IMR-90 (cell line): ENCODE results near the gene ATF4. TPM values are rescaled to one million over a fixed set of nuclear protein-coding genes. Genes with fewer than 3 reads are reported as not detected.

ENCODE experiments used
- ATAC-seq: fragments of 200-7000 bp; cut with Tn5 transposase; 2 replicates; pipeline ENCODE4 v1.9.1; 2020; ENCODE audit warnings: low read depth, mild to moderate bottlenecking, moderate library complexity
- BruUV-seq: library from RNA; stranded (reverse); fragments of 400-500 nt; replicated peaks from 2 replicates; lab custom pipeline; 2021; lab: Mats Ljungman, UMichigan
- CTCF ChIA-PET: fragments of 300-600 bp; formaldehyde crosslinking; extraction: SDS; loops from one replicate; lab custom pipeline; 2021; ENCODE audit warnings: antibody characterized with exemption; lab: Yijun Ruan, JAX
- POLR2A ChIA-PET: fragments of 300-600 bp; sonication (Branson Sonifier 250); formaldehyde crosslinking; loops from one replicate; lab custom pipeline; 2022; ENCODE audit warnings: antibody characterized with exemption; ENCODE audit not compliant: unreplicated experiment; lab: Charles Lee
- DNase-seq: peaks from one replicate; pipeline ENCODE4 v3.0.0; 2013
- H2AFZ ChIP-seq: replicated peaks from 2 replicates; pipeline ENCODE3; 2013; ENCODE audit warnings: low read length, mild to moderate bottlenecking; ENCODE audit not compliant: poor library complexity
- H2AK5ac ChIP-seq: 2 replicates; pipeline ENCODE4 v1.6.1; 2013; ENCODE audit warnings: low read depth, low read length, inconsistent platforms
- H2AK9ac ChIP-seq: replicated peaks from 2 replicates; pipeline ENCODE3; 2013; ENCODE audit warnings: mild to moderate bottlenecking, low read depth, low read length, moderate library complexity; ENCODE audit not compliant: poor library complexity
- H2BK120ac ChIP-seq: 2 replicates; pipeline ENCODE4 v1.6.1; 2013; ENCODE audit warnings: low read depth, low read length, inconsistent platforms
- H2BK15ac ChIP-seq: 3 replicates; pipeline ENCODE4 v1.6.1; 2013; ENCODE audit warnings: low read depth, low read length, inconsistent platforms
- H2BK20ac ChIP-seq: 2 replicates; pipeline ENCODE4 v1.6.1; 2013; ENCODE audit warnings: low read depth, mild to moderate bottlenecking, inconsistent platforms, low read length, moderate library complexity
- H2BK5ac ChIP-seq: 2 replicates; pipeline ENCODE4 v1.6.1; 2013; ENCODE audit warnings: mild to moderate bottlenecking, low read depth, low read length, inconsistent platforms; ENCODE audit not compliant: poor library complexity, severe bottlenecking
- H3K14ac ChIP-seq: replicated peaks from 2 replicates; pipeline ENCODE4 v1.6.1; 2013; ENCODE audit warnings: low read depth, low read length, inconsistent platforms
- H3K18ac ChIP-seq: 2 replicates; pipeline ENCODE4 v1.6.1; 2013; ENCODE audit warnings: low read depth, low read length, control low read depth
- H3K23ac ChIP-seq: 2 replicates; pipeline ENCODE4 v1.6.1; 2013; ENCODE audit warnings: low read depth, low read length, inconsistent platforms
- H3K27ac ChIP-seq: 2 replicates; pipeline ENCODE4 v1.5.1; 2013; ENCODE audit warnings: mild to moderate bottlenecking, control low read depth, low read length; ENCODE audit not compliant: insufficient read depth
- H3K27me3 ChIP-seq: 2 replicates; pipeline ENCODE4 v1.6.1; 2013; ENCODE audit warnings: low read length; ENCODE audit not compliant: control insufficient read depth, insufficient read depth
- H3K36me3 ChIP-seq: 2 replicates; pipeline ENCODE4 v1.6.1; 2013; ENCODE audit warnings: low read length, mixed read lengths; ENCODE audit not compliant: control insufficient read depth, insufficient read depth
- H3K4ac ChIP-seq: 2 replicates; pipeline ENCODE4 v1.6.1; 2013; ENCODE audit warnings: low read depth, low read length, inconsistent platforms
- H3K4me1 ChIP-seq: 2 replicates; pipeline ENCODE4 v1.6.1; 2013; ENCODE audit warnings: low read length, mixed read lengths; ENCODE audit not compliant: control insufficient read depth, insufficient read depth
- H3K4me2 ChIP-seq: 2 replicates; pipeline ENCODE4 v1.6.1; 2013; ENCODE audit warnings: low read depth, mild to moderate bottlenecking, control low read depth, low read length, moderate library complexity
- H3K4me3 ChIP-seq: 2 replicates; pipeline ENCODE4 v1.5.1; 2013; ENCODE audit warnings: low read depth, mild to moderate bottlenecking, control low read depth, low read length, moderate library complexity; ENCODE audit not compliant: insufficient read depth
- H3K56ac ChIP-seq: 2 replicates; pipeline ENCODE4 v1.6.1; 2013; ENCODE audit warnings: low read length, inconsistent platforms; ENCODE audit not compliant: insufficient read depth; ENCODE audit errors: extremely low read depth
- H3K79me1 ChIP-seq, 2 experiments: 2 replicates each; pipeline ENCODE4 v1.6.1; 2013; ENCODE audit warnings: low read length in 2 of 2, inconsistent platforms in 1 of 2, low read depth in 1 of 2
- H3K9ac ChIP-seq: 2 replicates; pipeline ENCODE4 v1.6.1; 2013; ENCODE audit warnings: low read depth, low read length, control low read depth
- H3K9me1 ChIP-seq: 2 replicates; pipeline ENCODE4 v1.6.1; 2013; ENCODE audit warnings: low read length, inconsistent platforms; ENCODE audit not compliant: insufficient read depth
- H3K9me3 ChIP-seq: 2 replicates; pipeline ENCODE4 v1.6.1; 2013; ENCODE audit warnings: low read length; ENCODE audit not compliant: control insufficient read depth, insufficient read depth
- H4K20me1 ChIP-seq: 2 replicates; pipeline ENCODE4 v1.6.1; 2013; ENCODE audit warnings: low read length, inconsistent platforms; ENCODE audit not compliant: insufficient read depth
- H4K5ac ChIP-seq: 2 replicates; pipeline ENCODE4 v1.6.1; 2013; ENCODE audit warnings: mild to moderate bottlenecking, low read depth, low read length, control low read depth
- H4K8ac ChIP-seq, 2 experiments: 2 replicates each; pipeline ENCODE4 v1.6.1; 2013; ENCODE audit warnings: low read depth in 2 of 2, low read length in 2 of 2, control low read depth in 1 of 2, inconsistent platforms in 1 of 2
- H4K91ac ChIP-seq: 2 replicates; pipeline ENCODE4 v1.6.1; 2013; ENCODE audit warnings: low read depth, low read length, inconsistent platforms; ENCODE audit not compliant: insufficient read depth
- CEBPB ChIP-seq: IDR thresholded peaks from 2 replicates; pipeline ENCODE4 v1.6.1; 2012; ENCODE audit warnings: low read depth, low read length, improper control_type of control experiment
- CHD1 ChIP-seq: IDR thresholded peaks from 2 replicates; pipeline ENCODE4 v1.6.1; 2012; ENCODE audit warnings: low read depth, low read length, improper control_type of control experiment
- ELK1 ChIP-seq: fragments of 150-350 bp; IDR thresholded peaks from 2 replicates; pipeline ENCODE4 v1.6.1; 2016; ENCODE audit warnings: low read depth, mild to moderate bottlenecking, low read length, moderate library complexity, borderline replicate concordance
- FOS ChIP-seq: fragments of 150-350 bp; IDR thresholded peaks from 2 replicates; pipeline ENCODE4 v1.6.1; 2016; ENCODE audit warnings: low read depth, low read length
- MAFK ChIP-seq: IDR thresholded peaks from 2 replicates; pipeline ENCODE4 v1.6.1; 2012; ENCODE audit warnings: low read depth, low read length, improper control_type of control experiment
- MAZ ChIP-seq: IDR thresholded peaks from 2 replicates; pipeline ENCODE4 v1.6.1; 2012; ENCODE audit warnings: low read depth, mild to moderate bottlenecking, low read length, improper control_type of control experiment, moderate library complexity, borderline replicate concordance
- MXI1 ChIP-seq: IDR thresholded peaks from 2 replicates; pipeline ENCODE4 v1.6.1; 2012; ENCODE audit warnings: low read depth, mild to moderate bottlenecking, low read length, moderate library complexity, borderline replicate concordance
- POLR2A ChIP-seq: IDR thresholded peaks from 2 replicates; pipeline ENCODE4 v1.6.1; 2012; ENCODE audit warnings: mild to moderate bottlenecking, low read depth, low read length
- RAD21 ChIP-seq: IDR thresholded peaks from 2 replicates; pipeline ENCODE4 v1.6.1; 2012; ENCODE audit warnings: low read length, improper control_type of control experiment
- RCOR1 ChIP-seq: IDR thresholded peaks from 2 replicates; pipeline ENCODE4 v1.6.1; 2012; ENCODE audit warnings: mild to moderate bottlenecking, low read length, improper control_type of control experiment; ENCODE audit not compliant: insufficient replicate concordance
- SMC3 ChIP-seq: fragments of 150-350 bp; IDR thresholded peaks from 2 replicates; pipeline ENCODE4 v1.6.1; 2016; ENCODE audit warnings: low read depth, mild to moderate bottlenecking, antibody characterized with exemption, low read length, moderate library complexity
- USF2 ChIP-seq: fragments of 150-350 bp; IDR thresholded peaks from 2 replicates; pipeline ENCODE4 v1.6.1; 2017; ENCODE audit warnings: mild to moderate bottlenecking, antibody characterized with exemption, low read length, low read depth
- WGBS, 2 experiments: methylation state at CpG; one replicate each; pipeline versions ENCODE4 v1.1.5 to v1.1.7; 2013; ENCODE audit warnings: missing lambda C conversion rate in 2 of 2; ENCODE audit not compliant: insufficient read length in 1 of 2; ENCODE audit errors: extremely low coverage in 2 of 2; 5-methylcytosine and 5-hydroxymethylcytosine counted together
- dilution Hi-C: fragments of 300-500 bp; cut with HindIII; formaldehyde crosslinking; loops from one replicate; pipeline ENCODE4 v1.14.3; 2018; ENCODE audit warnings: low sequenced_read_pairs; ENCODE audit not compliant: unreplicated experiment
- in situ Hi-C: fragments of 300-500 bp; cut with MboI; formaldehyde crosslinking; loops from 3 replicates; pipeline ENCODE4 v1.14.3; 2019; ENCODE audit warnings: low sequenced_read_pairs, inconsistent platforms, mixed read lengths
- intact Hi-C: fragments of 100-400 bp; cut with micrococcal nuclease; formaldehyde crosslinking; loops from 2 replicates; pipeline ENCODE4 v1.10.0; 2022
- polyA plus RNA-seq, 3 experiments: library from polyadenylated mRNA; depleted of rRNA; stranded (reverse); fragments of >200 nt; gene quantifications; 2 replicates each; pipeline ENCODE4 v1.2.3, GENCODE V29; 2012; ENCODE audit warnings: low replicate concordance in 1 of 3
- total RNA-seq: library from RNA; depleted of rRNA; stranded (reverse); fragments of >200 nt; gene quantifications from 2 replicates; pipeline ENCODE4 v1.2.3, GENCODE V29; 2012
- TF ChIP-seq, protein P1 (sequence below): conservative IDR thresholded peaks from 2 replicates; pipeline ENCODE4 v1.5.1; 2012; ENCODE audit warnings: mild to moderate bottlenecking, low read depth, low read length, improper control_type of control experiment

Gene ATF4
- total and polyA plus RNA-seq, 2 of the 4 experiments (the other 2 are of a cell fraction): 148 to 662 TPM

- peak overlapping the region in 1 of 2 experiments; percentile 57; a peak in 1 of 4 replicates for H4K8ac ChIP-seq
- no peak overlapping the region for H4K5ac ChIP-seq
- 86% methylated on average over 10 of the region's 17 CpGs; no CpG with 5 or more reads in 1 of the 2 experiments for WGBS, 2 experiments
- no peak overlapping the region for H2BK5ac ChIP-seq
- no peak overlapping the region for H3K23ac ChIP-seq
- peaks cover 5% of the 10 kb centered on the region for H3K4me1 ChIP-seq
- H2BK120ac ChIP-seq: no peak overlapping the region
- H4K91ac ChIP-seq: no peak overlapping the region
- peak overlapping the region; percentile 61 for H2AK9ac ChIP-seq
- ChIA-PET CTCF (no interaction called here), POLR2A (no interaction called here)
- H3K4me3 ChIP-seq: no peak overlapping the region
- peaks cover 11% of the 10 kb centered on the region for H3K9me1 ChIP-seq
- intact Hi-C loops: loop anchor here (10.0 kb wide), 2 partner anchors 55 to 315 kb away; no protein-coding TSS in a partner anchor
- no peak overlapping the region for H3K9ac ChIP-seq
- dilution Hi-C loops: no loop called here
- peaks cover 12% of the 10 kb centered on the region; the same call in 1 of the 2 replicates for H4K20me1 ChIP-seq
- H3K36me3 ChIP-seq: no peaks in the 10 kb centered on the region
- ATAC-seq (no peak), DNase-seq (no peak)
- no peak overlapping the region for H2BK15ac ChIP-seq
- no peak overlapping the region for H3K4ac ChIP-seq
- H2AFZ ChIP-seq: peak overlapping the region; percentile 85
- no peak overlapping the region for H3K18ac ChIP-seq
- no peaks in the 10 kb centered on the region for H3K9me3 ChIP-seq
- H2BK20ac ChIP-seq: no peak overlapping the region
- H3K27me3 ChIP-seq: no peaks in the 10 kb centered on the region; the same call in 1 of the 2 replicates
- H2AK5ac ChIP-seq: no peak overlapping the region; the same call in 1 of the 2 replicates
- in situ Hi-C loops: no loop called here
- H3K4me2 ChIP-seq: no peak overlapping the region
- no peak overlapping the region for H3K27ac ChIP-seq
- no peak overlapping the region for H3K56ac ChIP-seq
- H3K79me1 ChIP-seq: 0 out of 4 replicates have a peak, but pooled peaks cover 0 to 2% of the 10 kb centered on the region in 2 experiments
- no peak overlapping the region for H3K14ac ChIP-seq
- no TSS peak for BruUV-seq
- TF ChIP-seq CHD1: no peak
- TF ChIP-seq ELK1: no peak
- TF ChIP-seq POLR2A: no peak
- no peak for TF ChIP-seq SMC3
- no peak for TF ChIP-seq RCOR1
- no peak for TF ChIP-seq MXI1
- no peak for TF ChIP-seq USF2
- no peak for TF ChIP-seq FOS
- no peak for TF ChIP-seq CEBPB
- TF ChIP-seq, protein P1, sequence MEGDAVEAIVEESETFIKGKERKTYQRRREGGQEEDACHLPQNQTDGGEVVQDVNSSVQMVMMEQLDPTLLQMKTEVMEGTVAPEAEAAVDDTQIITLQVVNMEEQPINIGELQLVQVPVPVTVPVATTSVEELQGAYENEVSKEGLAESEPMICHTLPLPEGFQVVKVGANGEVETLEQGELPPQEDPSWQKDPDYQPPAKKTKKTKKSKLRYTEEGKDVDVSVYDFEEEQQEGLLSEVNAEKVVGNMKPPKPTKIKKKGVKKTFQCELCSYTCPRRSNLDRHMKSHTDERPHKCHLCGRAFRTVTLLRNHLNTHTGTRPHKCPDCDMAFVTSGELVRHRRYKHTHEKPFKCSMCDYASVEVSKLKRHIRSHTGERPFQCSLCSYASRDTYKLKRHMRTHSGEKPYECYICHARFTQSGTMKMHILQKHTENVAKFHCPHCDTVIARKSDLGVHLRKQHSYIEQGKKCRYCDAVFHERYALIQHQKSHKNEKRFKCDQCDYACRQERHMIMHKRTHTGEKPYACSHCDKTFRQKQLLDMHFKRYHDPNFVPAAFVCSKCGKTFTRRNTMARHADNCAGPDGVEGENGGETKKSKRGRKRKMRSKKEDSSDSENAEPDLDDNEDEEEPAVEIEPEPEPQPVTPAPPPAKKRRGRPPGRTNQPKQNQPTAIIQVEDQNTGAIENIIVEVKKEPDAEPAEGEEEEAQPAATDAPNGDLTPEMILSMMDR: no peak
- no peak for TF ChIP-seq MAZ
- TF ChIP-seq MAFK: no peak
- no peak for TF ChIP-seq RAD21
These were observed 31.0 kb upstream of the ATF4 start for GRCh38 chr22:39489094-39490068.
